Endometrial microvascular endothelial cells (primary cell): ENCODE measurements around the gene BHLHE23. TPM values are rescaled to one million over a fixed set of nuclear protein-coding genes. Genes with fewer than 3 reads are reported as not detected.

Experiments used
- in situ Hi-C: cut with HindIII; loops from 2 replicates; pipeline ENCODE4 v1.10.0; 2017; ENCODE audit warnings: low sequenced_read_pairs, low pct_unique_long_range_greater_than_20kb; ENCODE audit errors: inconsistent ontology term
- total RNA-seq: library from RNA; depleted of rRNA; stranded (reverse); fragments of >200 nt; gene quantifications from one replicate; pipeline ENCODE4 v1.2.3, GENCODE V29; 2015; ENCODE audit errors: inconsistent ontology term

Gene BHLHE23
- total RNA-seq, 1 donor from 2014 or later, result not detected

GRCh38 chr20:62980380-62980960 is 26.3 kb downstream of the BHLHE23 start:
- in situ Hi-C loops, result no loop called here

DNA sequence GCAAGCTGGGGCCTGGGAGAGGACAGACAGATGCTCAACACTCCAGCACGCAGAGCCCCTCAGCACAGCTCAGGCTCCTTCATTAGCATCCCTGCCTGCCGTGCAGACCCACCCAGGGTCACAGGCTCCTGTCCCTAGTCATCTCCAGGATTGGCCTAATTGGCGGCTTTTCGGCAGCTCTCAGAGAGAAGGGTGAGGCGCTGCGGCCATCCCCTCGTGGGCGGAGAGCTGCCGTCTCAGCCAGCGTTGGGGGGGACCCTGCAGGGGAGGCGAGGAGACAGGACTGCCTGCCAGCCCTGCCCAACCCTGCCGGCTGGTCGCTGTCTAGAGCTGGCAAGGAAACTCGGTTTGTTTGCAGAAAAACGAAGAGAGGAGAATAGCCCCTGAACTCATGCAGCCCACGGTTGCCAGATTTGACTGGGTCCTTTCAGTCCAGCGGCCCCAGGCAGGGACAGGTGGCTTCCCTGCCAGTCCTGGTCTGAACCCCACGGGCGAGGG is 26.8 kb downstream of the BHLHE23 start:
- in situ Hi-C loops, result no loop called here

DNA sequence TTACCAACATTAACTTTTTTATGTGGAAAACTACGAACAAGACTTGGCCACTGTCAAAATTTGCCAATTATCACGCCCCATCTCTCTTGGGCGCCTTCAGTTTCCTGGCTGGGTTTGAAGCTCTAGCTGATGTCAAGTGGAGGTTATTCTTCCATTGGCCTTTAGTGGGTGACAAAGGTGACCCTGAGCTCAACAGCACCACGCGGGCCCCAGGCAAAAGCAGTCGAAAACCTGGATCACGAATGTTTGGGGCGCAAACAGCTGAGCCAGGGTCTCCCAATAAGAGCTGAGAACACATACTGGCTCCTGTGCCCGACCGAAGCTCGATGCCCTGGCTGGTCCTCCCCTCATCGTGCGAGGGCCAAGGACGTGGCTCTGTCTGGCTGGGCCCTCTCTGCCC is 27.5 kb downstream of the BHLHE23 start:
- in situ Hi-C loops, result no loop called here

- in situ Hi-C loops, result no loop called here
Measured at GRCh38 chr20:62978561-62978943, 28.2 kb downstream of the BHLHE23 start.

DNA sequence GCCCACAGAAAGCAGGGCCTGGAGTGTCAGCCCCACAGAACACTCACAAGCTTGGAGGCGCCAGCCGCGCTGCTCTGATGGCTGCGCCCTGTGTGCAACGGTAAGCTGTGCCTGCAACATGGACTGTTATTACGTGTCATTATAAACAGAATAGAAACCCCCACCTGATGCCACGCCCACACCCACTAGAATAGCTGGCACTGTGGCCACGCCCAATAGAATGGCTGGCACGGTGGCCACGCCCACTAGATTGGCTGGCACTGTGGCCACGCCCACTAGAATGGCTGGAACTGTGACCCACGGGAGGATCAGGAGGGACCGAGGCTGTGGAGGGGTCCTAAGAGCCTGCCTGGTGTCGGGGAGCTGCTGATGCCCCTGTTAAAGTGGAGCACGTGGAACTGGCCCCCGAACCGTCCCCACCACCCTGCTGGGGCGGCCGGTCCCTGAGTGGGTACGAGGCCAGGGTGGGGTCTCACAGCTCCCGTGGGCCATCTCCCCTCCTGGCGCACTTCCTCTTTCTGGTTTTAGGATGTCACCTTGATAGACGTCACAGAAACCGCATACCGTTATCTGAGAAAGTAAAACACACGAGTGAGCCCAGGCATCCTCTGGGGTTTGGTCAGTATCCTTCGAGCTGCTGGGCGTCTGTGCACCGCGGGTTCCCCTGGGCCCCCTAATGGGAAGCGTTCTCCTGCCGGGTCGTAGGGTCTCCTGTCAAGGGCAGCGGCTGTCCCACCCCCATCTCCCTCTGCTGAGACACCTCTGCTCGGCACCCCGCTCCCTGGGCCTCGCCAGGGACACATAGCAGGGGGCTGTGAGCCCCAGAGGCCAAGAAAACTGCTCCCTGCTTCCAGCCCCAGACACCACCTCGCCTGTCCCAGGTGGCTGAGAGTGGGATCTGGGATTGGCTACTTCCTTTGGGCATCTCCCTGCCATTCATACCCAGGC is 28.9 kb downstream of the BHLHE23 start:
- in situ Hi-C loops, result no loop called here

DNA sequence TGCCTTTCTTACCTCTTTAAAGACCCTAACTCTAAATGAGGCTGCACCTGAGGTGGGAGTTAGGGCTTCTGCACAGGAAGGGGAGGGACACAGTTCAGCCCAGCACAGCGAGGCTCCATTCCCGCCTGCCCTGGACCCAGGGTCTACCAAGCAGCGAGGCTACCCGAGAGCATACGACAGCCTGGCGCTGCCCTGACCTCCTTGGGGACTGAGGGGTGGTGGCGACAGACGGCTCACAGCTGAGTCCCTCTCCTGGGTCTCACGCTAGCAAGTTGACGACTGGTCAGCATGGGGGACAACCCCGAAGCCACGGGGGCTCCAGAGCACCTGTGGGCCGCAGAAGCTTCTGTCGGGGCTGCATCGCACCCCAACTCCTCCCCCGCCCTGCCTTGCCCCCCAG is 29.9 kb downstream of the BHLHE23 start:
- in situ Hi-C loops, result no loop called here

DNA sequence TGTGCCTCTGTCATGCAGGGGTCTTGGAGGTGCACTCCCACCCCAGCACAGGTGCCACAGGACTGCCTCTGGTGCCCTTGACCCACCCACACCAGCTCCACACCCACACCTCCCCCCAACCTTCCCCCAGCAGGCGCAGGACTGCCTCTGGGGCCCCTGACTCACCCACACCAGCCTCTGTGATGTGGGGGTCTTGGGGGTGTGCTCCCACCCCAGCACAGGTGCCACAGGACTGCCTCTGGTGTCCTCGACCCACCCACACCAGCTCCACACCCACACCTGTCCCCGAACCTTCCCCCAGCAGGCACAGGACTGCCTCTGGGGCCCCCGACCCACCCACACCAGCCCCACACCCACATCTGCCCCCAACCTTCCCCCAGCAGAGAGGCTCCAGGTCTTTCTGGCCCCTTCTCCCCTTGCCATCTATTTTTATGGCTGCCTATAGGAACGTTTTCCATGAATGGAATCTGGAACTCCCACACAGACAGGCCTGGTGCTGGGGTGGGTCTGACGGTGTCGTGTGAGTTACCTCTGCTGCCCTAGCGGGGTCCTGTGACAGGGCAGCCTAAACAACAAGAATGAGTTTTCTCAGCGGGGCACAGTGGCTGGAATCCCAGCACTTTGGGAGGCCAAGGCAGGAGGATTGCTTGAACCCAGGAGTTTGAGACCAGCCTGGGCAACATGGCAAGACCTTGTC is 30.8 kb downstream of the BHLHE23 start:
- in situ Hi-C loops, result no loop called here

GRCh38 chr20:62975251-62975760 is 31.5 kb downstream of the BHLHE23 start:
- in situ Hi-C loops, result no loop called here

- in situ Hi-C loops, result no loop called here
Measured at GRCh38 chr20:62972845-62973745, 33.7 kb downstream of the BHLHE23 start.

DNA sequence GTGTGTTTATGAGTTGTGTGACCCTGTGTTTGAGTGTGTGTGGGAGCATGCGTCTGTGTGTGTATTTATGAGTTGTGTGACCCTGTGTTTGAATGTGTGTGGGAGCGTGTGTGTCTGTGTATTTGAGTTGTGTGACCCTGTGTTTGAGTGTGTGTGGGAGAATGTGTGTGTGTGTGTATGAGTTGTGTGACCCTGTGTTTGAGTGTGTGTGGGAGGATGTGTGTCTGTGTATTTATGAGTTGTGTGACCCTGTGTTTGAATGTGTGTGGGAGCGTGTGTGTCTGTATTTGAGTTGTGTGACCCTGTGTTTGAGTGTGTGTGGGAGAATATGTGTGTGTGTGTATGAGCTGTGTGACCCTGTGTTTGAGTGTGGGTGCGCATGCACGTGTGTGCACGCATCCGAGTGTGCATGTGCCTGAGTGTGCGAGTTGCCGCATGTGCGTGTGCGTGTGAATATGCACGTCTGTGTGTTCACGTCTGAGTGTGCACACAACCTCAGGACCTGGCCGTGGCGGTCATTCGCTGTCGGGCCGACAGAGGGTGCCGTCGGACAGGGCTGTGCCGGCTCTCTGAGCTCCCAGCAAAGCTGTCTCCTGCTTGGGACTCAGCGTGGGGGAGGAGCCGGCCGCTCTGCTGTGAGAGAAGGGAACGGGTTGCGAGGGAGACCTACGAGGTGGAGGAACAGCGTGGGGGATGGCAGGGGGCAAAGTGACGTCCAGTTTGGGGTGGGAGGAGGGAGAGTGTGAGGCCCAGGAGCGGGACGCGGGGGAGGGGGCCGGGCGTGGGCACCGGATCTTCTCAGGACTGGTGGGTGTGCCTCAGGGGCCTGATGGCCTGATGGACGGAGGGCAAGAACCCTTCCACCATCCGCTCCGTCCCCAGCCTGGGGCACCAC is 34.6 kb downstream of the BHLHE23 start:
- in situ Hi-C loops, result no loop called here

DNA sequence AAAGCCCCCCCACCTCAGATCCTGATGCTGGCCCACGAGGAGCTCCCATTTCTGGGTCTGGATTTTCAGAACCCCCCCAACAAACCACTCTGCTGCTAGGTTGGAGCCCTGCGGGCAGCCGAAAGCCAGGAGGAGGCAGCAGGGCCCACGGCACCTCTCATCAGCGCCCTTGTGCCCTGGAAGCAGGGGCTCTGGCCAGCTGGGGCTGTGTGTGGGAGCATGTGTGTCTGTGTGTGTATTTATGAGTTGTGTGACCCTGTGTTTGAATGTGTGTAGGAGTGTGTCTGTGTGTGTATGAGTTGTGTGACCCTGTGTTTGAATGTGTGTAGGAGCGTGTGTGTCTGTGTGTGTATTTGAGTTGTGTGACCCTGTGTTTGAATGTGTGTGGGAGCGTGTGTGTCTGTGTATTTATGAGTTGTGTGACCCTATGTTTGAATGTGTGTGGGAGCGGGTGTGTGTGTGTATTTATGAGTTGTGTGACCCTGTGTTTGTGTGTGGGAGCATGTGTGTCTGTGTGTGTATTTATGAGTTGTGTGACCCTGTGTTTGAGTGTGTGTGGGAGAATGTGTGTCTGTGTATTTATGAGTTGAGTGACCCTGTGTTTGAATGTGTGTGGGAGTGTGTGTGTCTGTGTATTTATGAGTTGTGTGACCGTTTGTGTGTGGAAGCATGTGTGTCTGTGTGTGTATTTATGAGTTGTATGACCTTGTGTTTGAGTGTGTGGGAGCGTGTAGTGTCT is 35.4 kb downstream of the BHLHE23 start:
- in situ Hi-C loops, result no loop called here

DNA sequence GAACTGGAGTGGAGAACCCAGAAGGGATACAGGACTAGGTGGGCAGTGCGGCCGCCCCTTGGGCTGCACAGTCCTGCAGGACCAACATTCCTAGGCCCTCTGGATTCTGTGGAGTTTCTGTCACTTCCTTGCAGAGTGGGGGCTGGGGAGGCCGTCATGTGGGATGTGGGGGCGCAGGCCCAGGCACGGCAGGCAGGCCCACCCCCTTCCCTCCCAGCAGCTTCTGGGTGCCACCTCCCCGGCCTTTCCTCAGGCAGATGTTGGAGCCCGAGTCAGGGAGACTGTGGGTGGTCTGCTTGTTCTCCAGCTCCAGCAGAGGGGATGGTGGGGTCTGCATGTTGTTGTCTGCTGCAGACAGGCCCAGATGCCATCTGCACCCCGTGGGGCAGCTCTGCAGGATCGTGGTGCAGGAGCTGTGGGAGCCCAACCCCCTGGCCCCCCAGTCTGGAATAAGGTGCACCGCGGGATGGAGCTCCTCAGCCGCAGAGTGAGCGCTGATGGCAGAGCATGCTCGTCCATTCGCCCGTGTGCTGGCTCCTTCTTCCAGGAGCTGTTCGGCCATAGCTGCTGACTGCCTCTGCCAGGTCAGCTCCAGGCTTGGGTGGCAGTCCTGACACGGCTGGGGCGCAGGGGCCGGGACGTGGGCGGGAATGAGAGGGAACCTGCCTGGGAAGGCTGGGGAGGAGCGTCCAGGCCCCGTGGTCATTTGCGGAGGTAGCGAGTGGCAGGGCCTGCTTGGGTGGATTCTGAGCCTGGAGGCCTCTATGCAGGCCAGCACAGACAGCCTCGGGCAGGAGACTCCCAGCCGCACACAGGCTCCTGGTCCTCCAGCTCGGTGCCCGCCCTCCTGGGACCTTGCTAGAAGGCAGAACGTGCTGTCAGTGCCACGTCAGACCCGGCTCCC is 36.2 kb downstream of the BHLHE23 start:
- in situ Hi-C loops, result no loop called here

GRCh38 chr20:62969939-62970306 is 36.8 kb downstream of the BHLHE23 start:
- in situ Hi-C loops, result no loop called here

DNA sequence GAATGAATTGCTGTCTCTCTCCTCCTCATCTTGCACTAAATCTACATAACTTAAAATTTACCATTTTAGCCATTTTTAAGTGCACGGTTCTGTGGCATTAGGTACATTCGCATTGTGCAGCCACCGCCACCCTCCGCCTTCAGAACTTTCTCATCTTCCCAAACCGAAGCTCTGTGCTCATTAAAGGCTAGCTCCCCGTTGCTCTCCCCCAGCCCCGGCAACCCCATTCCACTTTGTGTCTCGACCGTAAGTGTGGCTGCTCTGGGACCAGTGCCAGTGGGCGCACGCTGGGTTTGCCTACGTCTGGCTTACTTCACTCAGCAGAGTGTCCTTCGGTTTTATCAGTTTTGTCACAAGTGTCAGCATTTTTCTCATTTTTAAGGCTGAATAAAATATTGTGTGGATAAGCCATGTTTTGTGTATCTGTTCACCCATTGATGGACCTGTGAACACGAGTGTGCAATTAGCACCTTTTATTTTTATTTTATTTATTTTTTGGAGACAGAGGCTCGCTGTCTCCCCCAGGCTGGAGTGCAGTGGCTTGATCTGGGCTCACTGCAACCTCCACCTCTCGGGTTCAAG is 37.5 kb downstream of the BHLHE23 start:
- in situ Hi-C loops, result no loop called here

GRCh38 chr20:62968378-62969178 is 38.2 kb downstream of the BHLHE23 start:
- in situ Hi-C loops, result no loop called here
